ENCODE results near the gene TUT1. TPM values are rescaled to one million over a fixed set of nuclear protein-coding genes. Genes with fewer than 3 reads are reported as not detected.

TUT1 gene
- total and polyA plus RNA-seq, 4 donors = 5.6 to 15.8 (median 13.7) TPM

GRCh38 chr11:62536301-62536957 is 54.9 kb downstream of the TUT1 start:
- Histone ChIP-seq H3K4me3 (ENCODE audit: low read depth in 1 of 3, low read length in 3 of 3) (no peak overlapping the region), H3K27ac (ENCODE audit: low read depth in 1 of 2, low read length in 2 of 2) (no peak overlapping the region), H3K9me3 (ENCODE audit: control insufficient read depth in 4 of 4, low read length in 3 of 4) (no peaks in the 10 kb centered on the region), H3K4me1 (ENCODE audit: control insufficient read depth in 4 of 4, insufficient read depth in 4 of 4, low read length in 3 of 4) (peaks cover 7 to 33% (median 25%) of the 10 kb centered on the region in 4 donors), H3K36me3 (ENCODE audit: control insufficient read depth in 4 of 4, insufficient read depth in 3 of 4, low read depth in 1 of 4, low read length in 3 of 4) (peaks cover 13 to 40% (median 34%) of the 10 kb centered on the region in 4 donors), H3K9ac (ENCODE audit: low read depth in 1 of 2, low read length in 2 of 2) (no peak overlapping the region), H3K27me3 (ENCODE audit: control insufficient read depth in 4 of 4, insufficient read depth in 4 of 4, low read length in 3 of 4) (no peaks in the 10 kb centered on the region)
- 73% methylated on average over 21 of the region's 21 CpGs for WGBS
- TF ChIP-seq GABPA (IDR thresholded peaks at IDR 0.05 in 1 of 2, conservative IDR thresholded peaks at IDR 0.05 in 1 of 2) = no peak
- TF ChIP-seq TAF1 (conservative IDR thresholded peaks at IDR 0.05) = no peak
- no peak for TF ChIP-seq JUND (IDR thresholded peaks at IDR 0.05)
- TF ChIP-seq, protein P1, sequence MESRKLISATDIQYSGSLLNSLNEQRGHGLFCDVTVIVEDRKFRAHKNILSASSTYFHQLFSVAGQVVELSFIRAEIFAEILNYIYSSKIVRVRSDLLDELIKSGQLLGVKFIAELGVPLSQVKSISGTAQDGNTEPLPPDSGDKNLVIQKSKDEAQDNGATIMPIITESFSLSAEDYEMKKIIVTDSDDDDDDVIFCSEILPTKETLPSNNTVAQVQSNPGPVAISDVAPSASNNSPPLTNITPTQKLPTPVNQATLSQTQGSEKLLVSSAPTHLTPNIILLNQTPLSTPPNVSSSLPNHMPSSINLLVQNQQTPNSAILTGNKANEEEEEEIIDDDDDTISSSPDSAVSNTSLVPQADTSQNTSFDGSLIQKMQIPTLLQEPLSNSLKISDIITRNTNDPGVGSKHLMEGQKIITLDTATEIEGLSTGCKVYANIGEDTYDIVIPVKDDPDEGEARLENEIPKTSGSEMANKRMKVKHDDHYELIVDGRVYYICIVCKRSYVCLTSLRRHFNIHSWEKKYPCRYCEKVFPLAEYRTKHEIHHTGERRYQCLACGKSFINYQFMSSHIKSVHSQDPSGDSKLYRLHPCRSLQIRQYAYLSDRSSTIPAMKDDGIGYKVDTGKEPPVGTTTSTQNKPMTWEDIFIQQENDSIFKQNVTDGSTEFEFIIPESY (IDR thresholded peaks at IDR 0.05) = no peak
- no peak for TF ChIP-seq MAX (IDR thresholded peaks at IDR 0.05)
- DNase-seq (ENCODE audit: low spot score) = no peak

- Histone ChIP-seq H3K9ac (ENCODE audit: low read depth in 1 of 2, low read length in 2 of 2) (no peak overlapping the region), H3K27ac (ENCODE audit: low read depth in 1 of 2, low read length in 2 of 2) (no peak overlapping the region), H3K4me1 (ENCODE audit: control insufficient read depth in 4 of 4, insufficient read depth in 4 of 4, low read length in 3 of 4) (peaks cover 7 to 27% (median 19%) of the 10 kb centered on the region in 4 donors), H3K9me3 (ENCODE audit: control insufficient read depth in 4 of 4, low read length in 3 of 4) (no peaks in the 10 kb centered on the region), H3K27me3 (ENCODE audit: control insufficient read depth in 4 of 4, insufficient read depth in 4 of 4, low read length in 3 of 4) (no peaks in the 10 kb centered on the region), H3K4me3 (ENCODE audit: low read depth in 1 of 3, low read length in 3 of 3) (no peak overlapping the region), H3K36me3 (ENCODE audit: control insufficient read depth in 4 of 4, insufficient read depth in 3 of 4, low read depth in 1 of 4, low read length in 3 of 4) (peaks cover 13 to 47% (median 39%) of the 10 kb centered on the region in 4 donors)
- no peak for DNase-seq (ENCODE audit: low spot score)
- WGBS = 90% methylated on average over 12 of the region's 12 CpGs
- no peak for TF ChIP-seq TAF1 (conservative IDR thresholded peaks at IDR 0.05)
- TF ChIP-seq, protein P2, sequence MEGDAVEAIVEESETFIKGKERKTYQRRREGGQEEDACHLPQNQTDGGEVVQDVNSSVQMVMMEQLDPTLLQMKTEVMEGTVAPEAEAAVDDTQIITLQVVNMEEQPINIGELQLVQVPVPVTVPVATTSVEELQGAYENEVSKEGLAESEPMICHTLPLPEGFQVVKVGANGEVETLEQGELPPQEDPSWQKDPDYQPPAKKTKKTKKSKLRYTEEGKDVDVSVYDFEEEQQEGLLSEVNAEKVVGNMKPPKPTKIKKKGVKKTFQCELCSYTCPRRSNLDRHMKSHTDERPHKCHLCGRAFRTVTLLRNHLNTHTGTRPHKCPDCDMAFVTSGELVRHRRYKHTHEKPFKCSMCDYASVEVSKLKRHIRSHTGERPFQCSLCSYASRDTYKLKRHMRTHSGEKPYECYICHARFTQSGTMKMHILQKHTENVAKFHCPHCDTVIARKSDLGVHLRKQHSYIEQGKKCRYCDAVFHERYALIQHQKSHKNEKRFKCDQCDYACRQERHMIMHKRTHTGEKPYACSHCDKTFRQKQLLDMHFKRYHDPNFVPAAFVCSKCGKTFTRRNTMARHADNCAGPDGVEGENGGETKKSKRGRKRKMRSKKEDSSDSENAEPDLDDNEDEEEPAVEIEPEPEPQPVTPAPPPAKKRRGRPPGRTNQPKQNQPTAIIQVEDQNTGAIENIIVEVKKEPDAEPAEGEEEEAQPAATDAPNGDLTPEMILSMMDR (IDR thresholded peaks at IDR 0.05; ENCODE audit: low read depth, low read length, missing input control) = no peak
- no peak for TF ChIP-seq RXRA (IDR thresholded peaks at IDR 0.05)
- no peak for TF ChIP-seq RAD21 (IDR thresholded peaks at IDR 0.05)
- no peak for TF ChIP-seq SP1 (IDR thresholded peaks at IDR 0.05)
- no peak for TF ChIP-seq HNF4G (IDR thresholded peaks at IDR 0.05)
- TF ChIP-seq, protein P3, sequence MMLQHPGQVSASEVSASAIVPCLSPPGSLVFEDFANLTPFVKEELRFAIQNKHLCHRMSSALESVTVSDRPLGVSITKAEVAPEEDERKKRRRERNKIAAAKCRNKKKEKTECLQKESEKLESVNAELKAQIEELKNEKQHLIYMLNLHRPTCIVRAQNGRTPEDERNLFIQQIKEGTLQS (IDR thresholded peaks at IDR 0.05) = no peak
- TF ChIP-seq YY1 (IDR thresholded peaks at IDR 0.05) = no peak
- TF ChIP-seq NR2F2 (IDR thresholded peaks at IDR 0.05) = no peak
- no peak for TF ChIP-seq HNF4A (conservative IDR thresholded peaks at IDR 0.05)
- no peak for TF ChIP-seq REST (IDR thresholded peaks at IDR 0.05)
- no peak for TF ChIP-seq FOXA2 (IDR thresholded peaks at IDR 0.05)
- no peak for TF ChIP-seq FOXA1 (IDR thresholded peaks at IDR 0.05)
- no peak for TF ChIP-seq EGR1 (IDR thresholded peaks at IDR 0.05; ENCODE audit: low read depth in 2 of 2)
- TF ChIP-seq GABPA (IDR thresholded peaks at IDR 0.05 in 1 of 2, conservative IDR thresholded peaks at IDR 0.05 in 1 of 2) = no peak
- no peak for TF ChIP-seq JUND (IDR thresholded peaks at IDR 0.05)
- TF ChIP-seq MAX (IDR thresholded peaks at IDR 0.05) = no peak
- TF ChIP-seq, protein P1 (IDR thresholded peaks at IDR 0.05) = no peak
Observed at GRCh38 chr11:62535802-62536201, 55.5 kb downstream of the TUT1 start.

All from liver (tissue), 9 donors.